HepG2 (cell line): ENCODE results near the gene THRA. TPM values are rescaled to one million over a fixed set of nuclear protein-coding genes. Genes with fewer than 3 reads are reported as not detected.

Experiments used
- AKAP8 ChIP-seq: sonication (generic); formaldehyde crosslinking; IDR thresholded peaks from 2 replicates; pipeline ENCODE4 v1.5.1; 2020; ENCODE audit warnings: mild to moderate bottlenecking, missing genetic modification reagents
- FIP1L1 ChIP-seq: fragments of 200-400 bp; formaldehyde crosslinking; IDR thresholded peaks from 2 replicates; pipeline ENCODE4 v1.6.1; 2018; ENCODE audit warnings: low read depth, mild to moderate bottlenecking, low read length, moderate library complexity, borderline replicate concordance; ENCODE audit not compliant: insufficient read depth
- GZF1 ChIP-seq: sonication (generic); formaldehyde crosslinking; IDR thresholded peaks from 2 replicates; pipeline ENCODE4 v1.5.1; 2020; ENCODE audit warnings: mild to moderate bottlenecking, missing genetic modification reagents
- HNF4A ChIP-seq: sonication (generic); formaldehyde crosslinking; IDR thresholded peaks from 2 replicates; pipeline ENCODE4 v1.4.0; 2020; ENCODE audit warnings: missing genetic modification reagents
- MYC ChIP-seq: sonication (generic); formaldehyde crosslinking; IDR thresholded peaks from 2 replicates; pipeline ENCODE4 v1.9.0; 2021; ENCODE audit warnings: missing genetic modification reagents, borderline replicate concordance
- RERE ChIP-seq: IDR thresholded peaks from 2 replicates; pipeline ENCODE4 v1.6.1; 2016; ENCODE audit warnings: low read depth, missing genetic modification reagents, missing compliant biosample characterization
- RFX1 ChIP-seq: fragments of 450-650 bp; IDR thresholded peaks from 2 replicates; pipeline ENCODE4 v1.6.1; 2017
- SALL1 ChIP-seq: sonication (generic); formaldehyde crosslinking; IDR thresholded peaks from 2 replicates; pipeline ENCODE4 v1.8.0; 2022; ENCODE audit warnings: mild to moderate bottlenecking, missing genetic modification reagents
- SAP130 ChIP-seq: IDR thresholded peaks from 2 replicates; pipeline ENCODE4 v1.6.1; 2016; ENCODE audit warnings: low read depth
- SPEN ChIP-seq: sonication (generic); formaldehyde crosslinking; IDR thresholded peaks from 2 replicates; pipeline ENCODE4 v1.5.1; 2020; ENCODE audit warnings: low read depth, mild to moderate bottlenecking, missing genetic modification reagents
- STAT5B ChIP-seq: sonication (generic); formaldehyde crosslinking; IDR thresholded peaks from 2 replicates; pipeline ENCODE4 v1.4.0; 2020; ENCODE audit warnings: missing genetic modification reagents
- TBL1XR1 ChIP-seq: fragments of 150-350 bp; IDR thresholded peaks from 2 replicates; pipeline ENCODE4 v1.6.1; 2014; ENCODE audit warnings: borderline replicate concordance, low read length; ENCODE audit not compliant: partially characterized antibody
- ZMYM3 ChIP-seq: sonication (generic); formaldehyde crosslinking; IDR thresholded peaks from 2 replicates; pipeline ENCODE4 v1.5.1; 2020; ENCODE audit warnings: mild to moderate bottlenecking, missing genetic modification reagents
- ZNF629 ChIP-seq: sonication (generic); formaldehyde crosslinking; conservative IDR thresholded peaks from 2 replicates; pipeline ENCODE4 v1.5.0; 2020; ENCODE audit warnings: missing genetic modification reagents
- ZNF687 ChIP-seq: sonication (generic); formaldehyde crosslinking; IDR thresholded peaks from 2 replicates; pipeline ENCODE4 v1.5.1; 2020; ENCODE audit warnings: mild to moderate bottlenecking, missing genetic modification reagents, moderate library complexity
- polyA plus RNA-seq, 8 experiments: library from polyadenylated mRNA; depleted of rRNA in 3 of 8; stranded (reverse) in 7 of 8; unstranded in 1 of 8; fragments of >200 nt; fragmentation: Illumina TruSeq in 4 of 8; extraction: Trizol in 4 of 8; gene quantifications; 2 replicates each; pipeline versions ENCODE4 v1.2.1 to v1.2.3, GENCODE V29; 2011 to 2016; ENCODE audit warnings: low read depth in 4 of 8, missing spikeins in 1 of 8, mixed read lengths in 1 of 8; ENCODE audit not compliant: insufficient read depth in 1 of 8
- total RNA-seq, 5 experiments: library from RNA; depleted of rRNA; stranded (reverse); fragments of >200 nt; fragmentation: Illumina TruSeq; extraction: Trizol; gene quantifications; 2 replicates each; pipeline ENCODE4 v1.2.3, GENCODE V29; 2016; ENCODE audit warnings: low read depth in 1 of 5
- TF ChIP-seq, protein P1 (sequence below): sonication (generic); formaldehyde crosslinking; IDR thresholded peaks from 2 replicates; pipeline ENCODE4 v1.5.0; 2020; ENCODE audit warnings: mild to moderate bottlenecking, missing genetic modification reagents, borderline replicate concordance

Gene THRA
- total and polyA plus RNA-seq, 2 of the 13 experiments (the other 11 are each of a cell fraction or from before 2014, with no cell fraction given) = 8.0 to 9.9 TPM

- TF ChIP-seq STAT5B (CRISPR knock-in tag) = no peak
- no peak for TF ChIP-seq AKAP8 (CRISPR knock-in tag)
- no peak for TF ChIP-seq ZNF687 (CRISPR knock-in tag)
- no peak for TF ChIP-seq FIP1L1
- TF ChIP-seq SALL1 = no peak
- no peak for TF ChIP-seq SPEN (CRISPR knock-in tag)
- TF ChIP-seq TBL1XR1 = no peak
- TF ChIP-seq MYC (CRISPR knock-in tag) = no peak
- no peak for TF ChIP-seq RERE (CRISPR knock-in tag)
- TF ChIP-seq, protein P1, sequence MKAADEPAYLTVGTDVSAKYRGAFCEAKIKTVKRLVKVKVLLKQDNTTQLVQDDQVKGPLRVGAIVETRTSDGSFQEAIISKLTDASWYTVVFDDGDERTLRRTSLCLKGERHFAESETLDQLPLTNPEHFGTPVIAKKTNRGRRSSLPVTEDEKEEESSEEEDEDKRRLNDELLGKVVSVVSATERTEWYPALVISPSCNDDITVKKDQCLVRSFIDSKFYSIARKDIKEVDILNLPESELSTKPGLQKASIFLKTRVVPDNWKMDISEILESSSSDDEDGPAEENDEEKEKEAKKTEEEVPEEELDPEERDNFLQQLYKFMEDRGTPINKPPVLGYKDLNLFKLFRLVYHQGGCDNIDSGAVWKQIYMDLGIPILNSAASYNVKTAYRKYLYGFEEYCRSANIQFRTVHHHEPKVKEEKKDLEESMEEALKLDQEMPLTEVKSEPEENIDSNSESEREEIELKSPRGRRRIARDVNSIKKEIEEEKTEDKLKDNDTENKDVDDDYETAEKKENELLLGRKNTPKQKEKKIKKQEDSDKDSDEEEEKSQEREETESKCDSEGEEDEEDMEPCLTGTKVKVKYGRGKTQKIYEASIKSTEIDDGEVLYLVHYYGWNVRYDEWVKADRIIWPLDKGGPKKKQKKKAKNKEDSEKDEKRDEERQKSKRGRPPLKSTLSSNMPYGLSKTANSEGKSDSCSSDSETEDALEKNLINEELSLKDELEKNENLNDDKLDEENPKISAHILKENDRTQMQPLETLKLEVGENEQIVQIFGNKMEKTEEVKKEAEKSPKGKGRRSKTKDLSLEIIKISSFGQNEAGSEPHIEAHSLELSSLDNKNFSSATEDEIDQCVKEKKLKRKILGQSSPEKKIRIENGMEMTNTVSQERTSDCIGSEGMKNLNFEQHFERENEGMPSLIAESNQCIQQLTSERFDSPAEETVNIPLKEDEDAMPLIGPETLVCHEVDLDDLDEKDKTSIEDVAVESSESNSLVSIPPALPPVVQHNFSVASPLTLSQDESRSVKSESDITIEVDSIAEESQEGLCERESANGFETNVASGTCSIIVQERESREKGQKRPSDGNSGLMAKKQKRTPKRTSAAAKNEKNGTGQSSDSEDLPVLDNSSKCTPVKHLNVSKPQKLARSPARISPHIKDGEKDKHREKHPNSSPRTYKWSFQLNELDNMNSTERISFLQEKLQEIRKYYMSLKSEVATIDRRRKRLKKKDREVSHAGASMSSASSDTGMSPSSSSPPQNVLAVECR (CRISPR knock-in tag) = no peak; the same call in 1 of the 2 replicates
- TF ChIP-seq HNF4A (CRISPR knock-in tag) = peak; percentile 77
- TF ChIP-seq SAP130 (CRISPR knock-in tag) = 0 out of 2 replicates have a peak, but pooled peaks have one; percentile 23
- no peak for TF ChIP-seq GZF1
- TF ChIP-seq ZNF629 = no peak
- TF ChIP-seq RFX1 = no peak
- no peak for TF ChIP-seq ZMYM3 (CRISPR knock-in tag)
Measured at GRCh38 chr17:40070709-40071312, 8.0 kb downstream of the THRA start (continued).
